K562 (cell line): ENCODE data around the gene RPL3. TPM values are rescaled to one million over a fixed set of nuclear protein-coding genes. Genes with fewer than 3 reads are reported as not detected.

Experiments used
- ATF6 ChIP-seq: sonication (generic); formaldehyde crosslinking; IDR thresholded peaks from 2 replicates; pipeline ENCODE4 v1.4.0; 2020; ENCODE audit warnings: mild to moderate bottlenecking, missing genetic modification reagents
- GTF2A2 ChIP-seq: IDR thresholded peaks from 2 replicates; pipeline ENCODE4 v1.6.1; 2016; ENCODE audit warnings: mild to moderate bottlenecking, missing genetic modification characterization, missing compliant biosample characterization
- HCFC1 ChIP-seq: IDR thresholded peaks from 2 replicates; pipeline ENCODE4 v1.6.1; 2012; ENCODE audit warnings: low read depth, low read length, improper control_type of control experiment
- IRF2 ChIP-seq: sonication (generic); formaldehyde crosslinking; IDR thresholded peaks from 2 replicates; pipeline ENCODE4 v1.8.1; 2022; ENCODE audit warnings: mild to moderate bottlenecking, missing genetic modification reagents
- MCM5 ChIP-seq: fragments of 450-650 bp; IDR thresholded peaks from 2 replicates; pipeline ENCODE4 v1.6.1; 2016; ENCODE audit warnings: low read depth
- PHF8 ChIP-seq: fragments of 200-600 bp; sonication (generic); IDR thresholded peaks from 2 replicates; pipeline ENCODE4 v1.6.1; 2012; ENCODE audit warnings: mixed run types, mild to moderate bottlenecking, inconsistent platforms, low read length, moderate library complexity, borderline replicate concordance
- SAP30 ChIP-seq: fragments of 200-600 bp; sonication (generic); IDR thresholded peaks from 2 replicates; pipeline ENCODE4 v1.6.1; 2012; ENCODE audit warnings: borderline replicate concordance, low read depth, mild to moderate bottlenecking, moderate library complexity, low read length, control low read depth, inconsistent platforms; ENCODE audit not compliant: insufficient read depth, poor library complexity, severe bottlenecking
- TEAD1 ChIP-seq, 2 experiments: fragments of 450-650 bp in 1 of 2; sonication (generic) in 1 of 2; formaldehyde crosslinking; IDR thresholded peaks; 2 replicates each; pipeline versions ENCODE4 v1.4.0 to v1.8.0; 2020 to 2022; ENCODE audit warnings: mild to moderate bottlenecking in 2 of 2, missing genetic modification reagents in 1 of 2
- ZFP36 ChIP-seq: fragments of 150-350 bp; IDR thresholded peaks from 2 replicates; pipeline ENCODE4 v1.6.1; 2018; ENCODE audit warnings: low read length, low read depth; ENCODE audit not compliant: partially characterized antibody
- ZKSCAN3 ChIP-seq: fragments of 250-450 bp; sonication (Bioruptor Pico); IDR thresholded peaks from 2 replicates; pipeline ENCODE4 v1.4.0; 2020
- ZNF133 ChIP-seq: fragments of 250-450 bp; sonication (Bioruptor Pico); IDR thresholded peaks from 2 replicates; pipeline ENCODE4 v1.4.0; 2020; ENCODE audit warnings: mild to moderate bottlenecking
- ZNF583 ChIP-seq: fragments of 250-450 bp; sonication (Bioruptor Pico); IDR thresholded peaks from 2 replicates; pipeline ENCODE4 v1.4.0; 2020
- ZNF778 ChIP-seq: fragments of 450-650 bp; formaldehyde crosslinking; IDR thresholded peaks from 2 replicates; pipeline ENCODE4 v1.4.0; 2020; ENCODE audit warnings: mild to moderate bottlenecking, moderate library complexity
- ZNF780A ChIP-seq: fragments of 250-450 bp; sonication (Bioruptor Pico); IDR thresholded peaks from 2 replicates; pipeline ENCODE4 v1.5.0; 2021; ENCODE audit warnings: mild to moderate bottlenecking
- polyA plus RNA-seq, 8 experiments: library from polyadenylated mRNA; depleted of rRNA in 4 of 8; stranded (reverse) in 5 of 8; unstranded in 3 of 8; fragments of >200 nt; fragmentation: Nextera tagmentation in 2 of 8; fragmentation: Illumina TruSeq in 1 of 8; extraction: Ambion mirVana in 2 of 8; extraction: Trizol in 1 of 8; gene quantifications; 2 replicates each; pipeline versions ENCODE4 v1.2.1 to v1.2.3, GENCODE V29; 2011 to 2014; ENCODE audit warnings: inconsistent platforms in 1 of 8, missing spikeins in 1 of 8
- total RNA-seq, 7 experiments: library from RNA; depleted of rRNA in 6 of 7; stranded (reverse); fragments of >200 nt in 6 of 7; fragmentation: Illumina TruSeq in 2 of 7; extraction: Trizol in 2 of 7; gene quantifications; 2 replicates each; pipeline versions ENCODE4 v1.2.1 to v1.2.3, GENCODE V29; 2011 to 2021; ENCODE audit warnings: low replicate concordance in 1 of 7
- TF ChIP-seq, protein P1 (sequence below): sonication (generic); formaldehyde crosslinking; IDR thresholded peaks from 2 replicates; pipeline ENCODE4 v1.8.1; 2023; ENCODE audit warnings: mild to moderate bottlenecking, missing genetic modification reagents
- TF ChIP-seq, protein P2 (sequence below): fragments of 450-650 bp; IDR thresholded peaks from 2 replicates; pipeline ENCODE4 v1.7.0; 2016; ENCODE audit warnings: borderline replicate concordance
- TF ChIP-seq, protein P3 (sequence below): fragments of 250-450 bp; sonication (Bioruptor Pico); IDR thresholded peaks from 2 replicates; pipeline ENCODE4 v1.4.0; 2020; ENCODE audit warnings: mild to moderate bottlenecking, moderate library complexity, borderline replicate concordance
- TF ChIP-seq, protein P4 (sequence below): fragments of 450-650 bp; formaldehyde crosslinking; conservative IDR thresholded peaks from 2 replicates; pipeline ENCODE4 v1.4.0; 2022; ENCODE audit warnings: mild to moderate bottlenecking, missing genetic modification characterization

RPL3 gene
- total and polyA plus RNA-seq, 9 of the 15 experiments (the other 6 are each of a cell fraction or from before 2014, with no cell fraction given) = 1,624 to 4,066 (median 2,565) TPM

GRCh38 chr22:39294571-39295468 is 24.6 kb downstream of the RPL3 start (continued):
- TF ChIP-seq, protein P1, sequence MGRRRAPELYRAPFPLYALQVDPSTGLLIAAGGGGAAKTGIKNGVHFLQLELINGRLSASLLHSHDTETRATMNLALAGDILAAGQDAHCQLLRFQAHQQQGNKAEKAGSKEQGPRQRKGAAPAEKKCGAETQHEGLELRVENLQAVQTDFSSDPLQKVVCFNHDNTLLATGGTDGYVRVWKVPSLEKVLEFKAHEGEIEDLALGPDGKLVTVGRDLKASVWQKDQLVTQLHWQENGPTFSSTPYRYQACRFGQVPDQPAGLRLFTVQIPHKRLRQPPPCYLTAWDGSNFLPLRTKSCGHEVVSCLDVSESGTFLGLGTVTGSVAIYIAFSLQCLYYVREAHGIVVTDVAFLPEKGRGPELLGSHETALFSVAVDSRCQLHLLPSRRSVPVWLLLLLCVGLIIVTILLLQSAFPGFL (CRISPR knock-in tag) = no peak
- TF ChIP-seq, protein P2, sequence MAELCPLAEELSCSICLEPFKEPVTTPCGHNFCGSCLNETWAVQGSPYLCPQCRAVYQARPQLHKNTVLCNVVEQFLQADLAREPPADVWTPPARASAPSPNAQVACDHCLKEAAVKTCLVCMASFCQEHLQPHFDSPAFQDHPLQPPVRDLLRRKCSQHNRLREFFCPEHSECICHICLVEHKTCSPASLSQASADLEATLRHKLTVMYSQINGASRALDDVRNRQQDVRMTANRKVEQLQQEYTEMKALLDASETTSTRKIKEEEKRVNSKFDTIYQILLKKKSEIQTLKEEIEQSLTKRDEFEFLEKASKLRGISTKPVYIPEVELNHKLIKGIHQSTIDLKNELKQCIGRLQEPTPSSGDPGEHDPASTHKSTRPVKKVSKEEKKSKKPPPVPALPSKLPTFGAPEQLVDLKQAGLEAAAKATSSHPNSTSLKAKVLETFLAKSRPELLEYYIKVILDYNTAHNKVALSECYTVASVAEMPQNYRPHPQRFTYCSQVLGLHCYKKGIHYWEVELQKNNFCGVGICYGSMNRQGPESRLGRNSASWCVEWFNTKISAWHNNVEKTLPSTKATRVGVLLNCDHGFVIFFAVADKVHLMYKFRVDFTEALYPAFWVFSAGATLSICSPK = no peak
- peak; percentile 96 for TF ChIP-seq ZFP36
- TF ChIP-seq SAP30 = no peak
- no peak for TF ChIP-seq ZKSCAN3 (CRISPR knock-in tag)
- TF ChIP-seq ZNF133 (CRISPR knock-in tag) = no peak
- TF ChIP-seq MCM5 = no peak
- TF ChIP-seq GTF2A2 (tag) = no peak
- TF ChIP-seq IRF2 (CRISPR knock-in tag) = no peak
- no peak for TF ChIP-seq ZNF778 (CRISPR knock-in tag)
- no peak for TF ChIP-seq ZNF583 (CRISPR knock-in tag)
- TF ChIP-seq PHF8 = no peak
- no peak for TF ChIP-seq HCFC1
- no peak for TF ChIP-seq ZNF780A (CRISPR knock-in tag)
- TF ChIP-seq, protein P3, sequence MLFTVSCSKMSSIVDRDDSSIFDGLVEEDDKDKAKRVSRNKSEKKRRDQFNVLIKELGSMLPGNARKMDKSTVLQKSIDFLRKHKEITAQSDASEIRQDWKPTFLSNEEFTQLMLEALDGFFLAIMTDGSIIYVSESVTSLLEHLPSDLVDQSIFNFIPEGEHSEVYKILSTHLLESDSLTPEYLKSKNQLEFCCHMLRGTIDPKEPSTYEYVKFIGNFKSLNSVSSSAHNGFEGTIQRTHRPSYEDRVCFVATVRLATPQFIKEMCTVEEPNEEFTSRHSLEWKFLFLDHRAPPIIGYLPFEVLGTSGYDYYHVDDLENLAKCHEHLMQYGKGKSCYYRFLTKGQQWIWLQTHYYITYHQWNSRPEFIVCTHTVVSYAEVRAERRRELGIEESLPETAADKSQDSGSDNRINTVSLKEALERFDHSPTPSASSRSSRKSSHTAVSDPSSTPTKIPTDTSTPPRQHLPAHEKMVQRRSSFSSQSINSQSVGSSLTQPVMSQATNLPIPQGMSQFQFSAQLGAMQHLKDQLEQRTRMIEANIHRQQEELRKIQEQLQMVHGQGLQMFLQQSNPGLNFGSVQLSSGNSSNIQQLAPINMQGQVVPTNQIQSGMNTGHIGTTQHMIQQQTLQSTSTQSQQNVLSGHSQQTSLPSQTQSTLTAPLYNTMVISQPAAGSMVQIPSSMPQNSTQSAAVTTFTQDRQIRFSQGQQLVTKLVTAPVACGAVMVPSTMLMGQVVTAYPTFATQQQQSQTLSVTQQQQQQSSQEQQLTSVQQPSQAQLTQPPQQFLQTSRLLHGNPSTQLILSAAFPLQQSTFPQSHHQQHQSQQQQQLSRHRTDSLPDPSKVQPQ = no peak
- TF ChIP-seq ATF6 (CRISPR knock-in tag) = no peak
- TF ChIP-seq TEAD1 (CRISPR knock-in tag; IDR thresholded peaks at IDR 0.05) = no peak
- TF ChIP-seq, protein P4, sequence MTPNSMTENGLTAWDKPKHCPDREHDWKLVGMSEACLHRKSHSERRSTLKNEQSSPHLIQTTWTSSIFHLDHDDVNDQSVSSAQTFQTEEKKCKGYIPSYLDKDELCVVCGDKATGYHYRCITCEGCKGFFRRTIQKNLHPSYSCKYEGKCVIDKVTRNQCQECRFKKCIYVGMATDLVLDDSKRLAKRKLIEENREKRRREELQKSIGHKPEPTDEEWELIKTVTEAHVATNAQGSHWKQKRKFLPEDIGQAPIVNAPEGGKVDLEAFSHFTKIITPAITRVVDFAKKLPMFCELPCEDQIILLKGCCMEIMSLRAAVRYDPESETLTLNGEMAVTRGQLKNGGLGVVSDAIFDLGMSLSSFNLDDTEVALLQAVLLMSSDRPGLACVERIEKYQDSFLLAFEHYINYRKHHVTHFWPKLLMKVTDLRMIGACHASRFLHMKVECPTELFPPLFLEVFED (CRISPR knock-in tag) = no peak
